H1 (cell line): ENCODE measurements around the gene TOM1. TPM values are rescaled to one million over a fixed set of nuclear protein-coding genes. Genes with fewer than 3 reads are reported as not detected.
A peak's percentile ranks its signal among the peaks of the same experiment; 100 is the strongest.

Experiments
- CTCF ChIA-PET: fragments of 300-600 bp; sonication (Branson Sonifier 250); formaldehyde crosslinking; loops from one replicate; lab custom pipeline; 2021; ENCODE audit not compliant: partially characterized antibody; lab: Charles Lee
- POLR2A ChIA-PET: fragments of 300-600 bp; sonication (Branson Sonifier 250); formaldehyde crosslinking; loops from one replicate; lab custom pipeline; 2021; ENCODE audit warnings: inconsistent platforms; ENCODE audit not compliant: partially characterized antibody; lab: Charles Lee
- DNase-seq, 2 experiments: peaks; one replicate each; pipeline versions ENCODE4 v3.0.0 to v3.0.0-alpha.2; 2010 to 2022; ENCODE audit warnings: low spot score in 2 of 2, low read depth in 1 of 2, mixed read lengths in 1 of 2
- FAIRE-seq: peaks from 2 replicates; lab custom pipeline; 2011; peaks lifted over from hg19 to GRCh38; lab: Jason Lieb, UNC
- H2AFZ ChIP-seq: 2 replicates; pipeline ENCODE4 v1.8.1; 2012; ENCODE audit warnings: low read length, inconsistent platforms
- H2AK5ac ChIP-seq: 2 replicates; pipeline ENCODE4 v1.6.1; 2013; ENCODE audit warnings: low read depth, low read length
- H2BK120ac ChIP-seq: replicated peaks from 2 replicates; pipeline ENCODE3; 2013; ENCODE audit warnings: low read depth, low read length, inconsistent platforms
- H2BK12ac ChIP-seq: 2 replicates; pipeline ENCODE4 v1.6.1; 2013; ENCODE audit warnings: low read depth, low read length
- H2BK15ac ChIP-seq: 2 replicates; pipeline ENCODE4 v1.6.1; 2013; ENCODE audit warnings: low read length
- H2BK20ac ChIP-seq: 2 replicates; pipeline ENCODE4 v1.6.1; 2013; ENCODE audit warnings: low read length
- H2BK5ac ChIP-seq: 2 replicates; pipeline ENCODE4 v1.6.1; 2013; ENCODE audit warnings: low read depth, low read length
- H3K14ac ChIP-seq: 2 replicates; pipeline ENCODE4 v1.6.1; 2013; ENCODE audit warnings: inconsistent platforms; ENCODE audit not compliant: insufficient read length
- H3K18ac ChIP-seq: 2 replicates; pipeline ENCODE4 v1.6.1; 2013; ENCODE audit warnings: low read length; ENCODE audit errors: extremely low read depth
- H3K23ac ChIP-seq: 2 replicates; pipeline ENCODE4 v1.6.1; 2013; ENCODE audit warnings: inconsistent platforms; ENCODE audit not compliant: insufficient read length
- H3K23me2 ChIP-seq: 2 replicates; pipeline ENCODE4 v1.6.1; 2013; ENCODE audit warnings: low read depth, low read length
- H3K27ac ChIP-seq: 2 replicates; pipeline ENCODE4 v1.6.1; 2011; ENCODE audit warnings: low read depth, low read length, inconsistent platforms
- H3K27me3 ChIP-seq, 4 experiments: replicated peaks in 1 of 4; 1 replicate in 1 of 4; 2 replicates in 3 of 4; pipeline versions ENCODE4 v1.6.1 to v1.8.1; 2011 to 2013; ENCODE audit warnings: low read length in 3 of 4, mild to moderate bottlenecking in 3 of 4, inconsistent platforms in 2 of 4, mixed read lengths in 2 of 4, moderate library complexity in 1 of 4; ENCODE audit not compliant: control insufficient read depth in 3 of 4, insufficient read depth in 3 of 4; ENCODE audit errors: extremely low read depth in 1 of 4
- H3K36me3 ChIP-seq, 4 experiments: 2 replicates each; pipeline versions ENCODE4 v1.6.1 to v1.8.1; 2011 to 2013; ENCODE audit warnings: mild to moderate bottlenecking in 4 of 4, low read length in 3 of 4, moderate library complexity in 2 of 4, control low read depth in 1 of 4, inconsistent platforms in 1 of 4; ENCODE audit not compliant: insufficient read depth in 4 of 4, control insufficient read depth in 2 of 4
- H3K4ac ChIP-seq: replicated peaks from 2 replicates; pipeline ENCODE3; 2013; ENCODE audit warnings: low read length, low read depth, mixed read lengths, inconsistent platforms; ENCODE audit not compliant: insufficient read length
- H3K4me1 ChIP-seq, 4 experiments: replicated peaks in 1 of 4; 1 replicate in 1 of 4; 2 replicates in 3 of 4; pipeline versions ENCODE4 v1.6.1 to v1.8.1; 2011 to 2013; ENCODE audit warnings: low read length in 3 of 4, inconsistent platforms in 2 of 4, mixed read lengths in 1 of 4; ENCODE audit not compliant: insufficient read depth in 4 of 4, control insufficient read depth in 3 of 4
- H3K4me2 ChIP-seq, 2 experiments: 2 replicates each; pipeline versions ENCODE4 v1.6.1 to v1.8.1; 2011 to 2013; ENCODE audit warnings: low read depth in 2 of 2, low read length in 2 of 2, control low read depth in 1 of 2, inconsistent platforms in 1 of 2, mild to moderate bottlenecking in 1 of 2; ENCODE audit not compliant: insufficient read depth in 1 of 2
- H3K4me3 ChIP-seq, 4 experiments: fragments of 200-600, 300-600 bp in 1 of 4; sonication (generic), shearing (Covaris generic), sonication (Bioruptor Twin) in 1 of 4; 2 replicates each; pipeline versions ENCODE4 v1.5.1 to v1.8.1; 2011 to 2016; ENCODE audit warnings: low read length in 4 of 4, low read depth in 3 of 4, control low read depth in 2 of 4, inconsistent platforms in 2 of 4, mild to moderate bottlenecking in 2 of 4, mixed read lengths in 1 of 4, moderate library complexity in 1 of 4; ENCODE audit not compliant: insufficient read depth in 2 of 4; ENCODE audit errors: extremely low read depth in 1 of 4
- H3K56ac ChIP-seq: replicated peaks from 2 replicates; pipeline ENCODE3; 2013; ENCODE audit warnings: low read depth, mild to moderate bottlenecking, mixed read lengths, low read length, inconsistent platforms; ENCODE audit not compliant: insufficient read length
- H3K79me1 ChIP-seq: 2 replicates; pipeline ENCODE4 v1.6.1; 2013; ENCODE audit warnings: low read depth, low read length, control low read depth
- H3K79me2 ChIP-seq, 2 experiments: 2 replicates each; pipeline versions ENCODE4 v1.6.1 to v1.8.1; 2012 to 2013; ENCODE audit warnings: low read length in 2 of 2, mild to moderate bottlenecking in 2 of 2, inconsistent platforms in 1 of 2; ENCODE audit not compliant: insufficient read depth in 2 of 2, control insufficient read depth in 1 of 2
- H3K9ac ChIP-seq, 4 experiments: replicated peaks in 1 of 4; 1 replicate in 1 of 4; 2 replicates in 3 of 4; pipeline versions ENCODE4 v1.6.1 to v1.8.1; 2011 to 2013; ENCODE audit warnings: low read depth in 3 of 4, low read length in 3 of 4, control low read depth in 2 of 4, mild to moderate bottlenecking in 2 of 4, moderate library complexity in 2 of 4, inconsistent platforms in 1 of 4; ENCODE audit errors: extremely low read depth in 1 of 4
- H3K9me3 ChIP-seq, 2 experiments: 2 replicates each; pipeline versions ENCODE4 v1.6.1 to v1.8.1; 2012 to 2013; ENCODE audit warnings: mild to moderate bottlenecking in 2 of 2, moderate library complexity in 2 of 2, control low read depth in 1 of 2, inconsistent platforms in 1 of 2, low read depth in 1 of 2, low read length in 1 of 2, mixed read lengths in 1 of 2; ENCODE audit not compliant: insufficient read depth in 2 of 2
- H4K20me1 ChIP-seq, 2 experiments: replicated peaks in 1 of 2; 2 replicates each; pipeline versions ENCODE3 to v1.8.1; 2011 to 2013; ENCODE audit warnings: inconsistent platforms in 2 of 2, low read length in 2 of 2, mild to moderate bottlenecking in 1 of 2; ENCODE audit not compliant: insufficient read depth in 2 of 2, control insufficient read depth in 1 of 2
- H4K5ac ChIP-seq: 2 replicates; pipeline ENCODE4 v1.6.1; 2013; ENCODE audit warnings: low read length, low read depth, mixed read lengths, inconsistent platforms; ENCODE audit not compliant: insufficient read length
- H4K8ac ChIP-seq: 2 replicates; pipeline ENCODE4 v1.8.0; 2013; ENCODE audit warnings: mild to moderate bottlenecking, moderate library complexity, low read length, inconsistent platforms; ENCODE audit not compliant: insufficient read depth; ENCODE audit errors: extremely low read depth
- H4K91ac ChIP-seq: replicated peaks from 2 replicates; pipeline ENCODE3; 2013; ENCODE audit warnings: low read length, mixed read lengths, inconsistent platforms; ENCODE audit not compliant: insufficient read length
- GTF2F1 ChIP-seq: IDR thresholded peaks from 2 replicates; pipeline ENCODE4 v1.6.1; 2012; ENCODE audit warnings: low read depth, low read length, improper control_type of control experiment, borderline replicate concordance
- KDM4A ChIP-seq: IDR thresholded peaks from one replicate; pipeline ENCODE4 v1.7.1; 2012; ENCODE audit warnings: low read depth, mild to moderate bottlenecking, moderate library complexity, low read length, inconsistent platforms; ENCODE audit not compliant: severe bottlenecking
- SIN3A ChIP-seq, 2 experiments: IDR thresholded peaks in 1 of 2; conservative IDR thresholded peaks in 1 of 2; 2 replicates each; pipeline ENCODE4 v1.6.1; 2011 to 2012; ENCODE audit warnings: low read length in 2 of 2, improper control_type of control experiment in 1 of 2, low read depth in 1 of 2, mild to moderate bottlenecking in 1 of 2
- SIRT6 ChIP-seq: IDR thresholded peaks from one replicate; pipeline ENCODE4 v1.7.1; 2012; ENCODE audit warnings: low read length, inconsistent platforms
- USF2 ChIP-seq: IDR thresholded peaks from 2 replicates; pipeline ENCODE4 v1.6.1; 2011; ENCODE audit warnings: low read length, improper control_type of control experiment
- WGBS, 2 experiments: shearing (Covaris generic) in 1 of 2; methylation state at CpG; one replicate each; pipeline versions ENCODE4 v1.1.6 to v1.1.7; 2013 to 2015; ENCODE audit warnings: low lambda C conversion rate in 2 of 2, mixed read lengths in 2 of 2, inconsistent platforms in 1 of 2, low coverage in 1 of 2, missing lambda C conversion rate in 1 of 2; ENCODE audit not compliant: insufficient replicate concordance in 2 of 2, insufficient coverage in 1 of 2, insufficient read length in 1 of 2; ENCODE audit errors: extremely low coverage in 1 of 2, missing lambda C conversion rate in 1 of 2; 5-methylcytosine and 5-hydroxymethylcytosine counted together
- polyA plus RNA-seq, 7 experiments: library from polyadenylated mRNA; depleted of rRNA in 3 of 7; stranded (reverse) in 5 of 7; unstranded in 2 of 7; fragments of >200 nt in 5 of 7; fragments of 200-250 nt in 2 of 7; gene quantifications; 1 replicate in 5 of 7; 2 replicates in 1 of 7; 4 replicates in 1 of 7; pipeline versions ENCODE4 v1.2.1 to v1.2.3, GENCODE V29; 2011 to 2013; ENCODE audit warnings: missing spikeins in 2 of 7, mixed read lengths in 2 of 7
- total RNA-seq: library from RNA; stranded (reverse); fragmentation: NEBNext Ultra II Directional; extraction: Animal tissue kit (Norgen Biotek cat#: 25700); gene quantifications from 2 replicates; pipeline ENCODE4 v1.2.1, GENCODE V29; 2021

TOM1 gene
- total and polyA plus RNA-seq, 2 of the 8 experiments (the other 6 are each of a cell fraction or from before 2014, with no cell fraction given), result 25.1 to 39.2 TPM

DNA sequence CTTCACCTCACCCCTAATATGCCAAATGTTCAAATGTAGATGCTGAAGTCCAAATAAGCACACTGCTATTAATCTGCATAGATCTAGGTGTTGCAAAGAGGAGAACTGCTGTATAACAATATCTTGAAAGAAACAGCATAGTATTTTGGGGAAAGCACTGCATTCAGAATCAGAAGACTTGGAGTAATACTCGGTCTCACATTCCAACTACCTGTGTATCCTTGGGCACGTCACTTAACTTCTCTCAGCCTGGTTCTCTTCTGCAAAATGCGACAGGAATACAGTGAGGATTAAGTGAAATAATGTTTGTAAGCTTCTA lies 42.7 kb upstream of the TOM1 start:
- CTCF ChIA-PET, result no interaction called here
- Histone ChIP-seq H3K9ac (peak overlapping the region; percentile 44 to 91 (median 88)), H3K27me3 (no peaks in the 10 kb centered on the region; a peak in 1 of 7 replicates), H3K79me1 (no peaks in the 10 kb centered on the region), H3K4me2 (peak overlapping the region; percentile 91 to 98), H4K5ac (peak overlapping the region; percentile 31), H3K23me2 (peaks cover 8% of the 10 kb centered on the region; the same call in 1 of the 2 replicates), H4K91ac (peak overlapping the region; percentile 1), H3K79me2 (peaks cover 0 to 42% of the 10 kb centered on the region in 2 experiments; a peak in 3 of 4 replicates), H4K8ac (no peak overlapping the region), H2BK12ac (no peak overlapping the region), H3K56ac (no peak overlapping the region), H3K27ac (peak overlapping the region; percentile 88; the same call in 1 of the 2 replicates), H2BK20ac (no peak overlapping the region), H2BK15ac (no peak overlapping the region), H2AK5ac (no peak overlapping the region), H3K9me3 (no peaks in the 10 kb centered on the region), H4K20me1 (peaks cover 0 to 3% of the 10 kb centered on the region in 2 experiments), H3K4me3 (peak overlapping the region; percentile 74 to 94 (median 81)), H3K4me1 (peaks cover 0 to 3% (median 0%) of the 10 kb centered on the region in 4 experiments; a peak in 2 of 7 replicates), H3K14ac (no peak overlapping the region), H2BK5ac (peak overlapping the region; percentile 7; the same call in 1 of the 2 replicates), H3K4ac (no peak overlapping the region), H3K23ac (no peak overlapping the region), H3K18ac (no peak overlapping the region), H2AFZ (peak overlapping the region; percentile 99), H3K36me3 (peaks cover under 1% of the 10 kb centered on the region in 4 experiments; a peak in 5 of 8 replicates), H2BK120ac (no peak overlapping the region)
- FAIRE-seq (no peak), DNase-seq (no peak)
- no peak for TF ChIP-seq GTF2F1
- TF ChIP-seq SIRT6, result no peak
- TF ChIP-seq SIN3A (conservative IDR thresholded peaks at IDR 0.05 in 1 of 2, IDR thresholded peaks at IDR 0.05 in 1 of 2; ENCODE audit: low read depth in 1 of 2, low read length in 2 of 2), result no peak
- TF ChIP-seq USF2, result no peak
- peak; percentile 30 for TF ChIP-seq KDM4A
- POLR2A ChIA-PET, result interaction anchor here (0.9 to 4.6 kb wide), 7 partner anchors 9 to 51 kb away, joined by 3 to 27 read pairs (median 6); partner anchors contain the start of gene TOM1
- 11% methylated on average over 3 of the region's 3 CpGs; no CpG with 5 or more reads in 1 of the 2 experiments for WGBS, 2 experiments
